Measurements from ENCODE around the gene TBK1. TPM values are rescaled to one million over a fixed set of nuclear protein-coding genes. Genes with fewer than 3 reads are reported as not detected.

The TBK1 gene
- total RNA-seq, 1 experiment from 2014 or later, result 23.6 TPM

- H3K4me1 Mint-ChIP-seq, result peaks cover 15 to 20% of the 10 kb centered on the region in 2 experiments
These were observed 5.5 kb downstream of the TBK1 start for GRCh38 chr12:64457466-64457865.

More at GRCh38 chr12:64457466-64457865, 5.5 kb downstream of the TBK1 start:
- H3K4me2 ChIP-seq (ENCODE audit: insufficient read depth, insufficient read length, low read length), result no peak overlapping the region
- H3K27ac ChIP-seq (ENCODE audit: insufficient read length, low read depth, low read length), result no peak overlapping the region
- H3K4ac ChIP-seq (ENCODE audit: low read depth, low read length), result no peak overlapping the region
- DNase-seq, result no peak
- no peak overlapping the region for H3K14ac ChIP-seq (ENCODE audit: insufficient read depth, low read length)
- H2AFZ ChIP-seq (ENCODE audit: low read length), result no peak overlapping the region
- H3K27ac Mint-ChIP-seq, result no peak overlapping the region
- no CpG with 5 or more reads among the region's 3 CpGs for WGBS (ENCODE audit: extremely low coverage, insufficient read length, low lambda C conversion rate)
- H3K27me3 Mint-ChIP-seq (ENCODE audit: low read depth), result no peaks in the 10 kb centered on the region
- no peak overlapping the region for H4K8ac ChIP-seq (replicated peaks; ENCODE audit: insufficient read length, low read depth, low read length)
- H3K27me3 ChIP-seq (ENCODE audit: insufficient read depth, low read length), result no peaks in the 10 kb centered on the region
- H2BK15ac ChIP-seq (ENCODE audit: low read depth, low read length), result no peak overlapping the region
- H4K5ac ChIP-seq (ENCODE audit: insufficient read length, low read depth, low read length), result no peak overlapping the region
- no peak overlapping the region for H3K9ac ChIP-seq (ENCODE audit: extremely low read depth, insufficient read length, low read length)
- peaks cover 6% of the 10 kb centered on the region for H3K79me1 ChIP-seq (ENCODE audit: insufficient read depth, low read depth, low read length, poor library complexity, severe bottlenecking)
- H3K4me3 Mint-ChIP-seq, result no peak overlapping the region
- H2BK5ac ChIP-seq (ENCODE audit: insufficient read length, low read length), result no peak overlapping the region
- H3K36me3 Mint-ChIP-seq (ENCODE audit: insufficient read depth in 1 of 3, low read depth in 3 of 3), result peaks cover 9 to 38% (median 24%) of the 10 kb centered on the region in 3 experiments; a peak in 6 of 7 replicates
- no peak overlapping the region for H3K23ac ChIP-seq (ENCODE audit: insufficient read length, low read depth, low read length)
- H3K79me2 ChIP-seq (ENCODE audit: insufficient read depth, low read length), result peaks cover 16% of the 10 kb centered on the region; the same call in 1 of the 2 replicates
- H4K91ac ChIP-seq (ENCODE audit: insufficient read length, low read depth, low read length), result no peak overlapping the region
- peaks cover 4% of the 10 kb centered on the region for H3K23me2 ChIP-seq (ENCODE audit: insufficient read length, low read depth, low read length, poor library complexity, severe bottlenecking)
- no peak overlapping the region for H2BK12ac ChIP-seq (ENCODE audit: insufficient read length, low read depth, low read length)
- H3T11ph ChIP-seq (ENCODE audit: low read length), result no peak overlapping the region
- no peak overlapping the region for H2BK120ac ChIP-seq (ENCODE audit: low read depth, low read length, poor library complexity, severe bottlenecking)
- no peak overlapping the region for H3K18ac ChIP-seq (ENCODE audit: insufficient read length, low read depth, low read length)
- H2AK5ac ChIP-seq (ENCODE audit: insufficient read length, low read length), result no peak overlapping the region
- no peak for TF ChIP-seq CTCF (conservative IDR thresholded peaks at IDR 0.05)
- H3K56ac ChIP-seq (ENCODE audit: insufficient read length, low read depth, low read length), result no peak overlapping the region
- H3K4me1 ChIP-seq (ENCODE audit: insufficient read depth, low read length), result peaks cover 2% of the 10 kb centered on the region; the same call in 1 of the 2 replicates
- H4K20me1 ChIP-seq (ENCODE audit: control insufficient read depth, insufficient read depth, insufficient read length), result no peaks in the 10 kb centered on the region
- no peak overlapping the region for H2BK20ac ChIP-seq (ENCODE audit: low read depth, low read length, poor library complexity, severe bottlenecking)
- H3K9me3 ChIP-seq (ENCODE audit: control insufficient read depth, low read depth, low read length), result no peaks in the 10 kb centered on the region
- no peaks in the 10 kb centered on the region for H3K9me3 Mint-ChIP-seq
